Measurements from ENCODE around the gene NR4A3. TPM values are rescaled to one million over a fixed set of nuclear protein-coding genes. Genes with fewer than 3 reads are reported as not detected.
"Not testable (repeated sequence)": the region's sequence is repeated elsewhere in the genome, so short reads cannot be mapped to it uniquely, and the experiment has no call there.

The NR4A3 gene
- polyA plus RNA-seq (ENCODE audit: insufficient read length in 12 of 12): 1 to 10 TPM in 3 of 12 donors, under 1 TPM in 8, not detected in 1; 0.52 to 2.8 (median 0.88) TPM
- long read RNA-seq, donor 1, partial matches to known transcripts: 0 of 1 reads
- long read RNA-seq, donor 1, other reads (novel, unspliced or antisense): 0 of 1 reads
- long read RNA-seq, donor 2: 0 reads
- long read RNA-seq, donor 3: 0 reads
- long read RNA-seq, donor 4: 0 reads
- long read RNA-seq, donor 5: 0 reads
- long read RNA-seq, donor 6: 0 reads
- long read RNA-seq, donor 7: 0 reads
- long read RNA-seq, donor 8, partial matches to known transcripts: 0 of 1 reads
- long read RNA-seq, donor 8, other reads (novel, unspliced or antisense): 0 of 1 reads
- long read RNA-seq, donor 9: 0 reads
- long read RNA-seq, donor 10: 0 reads
- long read RNA-seq, donor 11: 0 reads

GRCh38 chr9:99821396-99822108 lies at the start of gene NR4A3:
Gene NR4A3, plus strand, starts transcription at chr9:99821885. Its CDS starts 6,158 bp downstream, at chr9:99828043.
- DNase-seq: peak; percentile 93

- DNase-seq: no peak
Measured at GRCh38 chr9:99773468-99774138, 48.1 kb upstream of the NR4A3 start.

- DNase-seq: no peak
Measured at GRCh38 chr9:99778308-99778707, 43.4 kb upstream of the NR4A3 start.

- no peak for DNase-seq
Measured at GRCh38 chr9:99778836-99779235, 42.8 kb upstream of the NR4A3 start.

- no peak for DNase-seq
Measured at GRCh38 chr9:99779277-99779676, 42.4 kb upstream of the NR4A3 start.

DNA sequence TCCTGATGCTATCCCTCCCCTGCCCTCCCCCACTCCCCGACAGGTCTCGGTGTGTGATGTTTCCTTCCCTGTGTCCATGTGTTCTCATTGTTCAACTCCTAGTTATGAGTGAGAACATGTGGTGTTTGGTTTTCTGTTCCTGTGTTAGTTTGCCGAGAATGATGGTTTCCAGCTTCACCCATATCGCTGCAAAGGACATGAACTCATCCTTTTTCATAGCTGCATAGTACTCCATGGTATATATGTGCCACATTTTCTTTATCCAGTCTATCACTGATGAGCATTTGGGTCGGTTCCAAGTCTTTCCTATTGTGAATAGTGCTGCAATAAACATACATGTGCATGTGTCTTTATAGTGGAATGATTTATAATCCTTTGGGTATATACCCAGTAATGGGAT lies 39.3 kb upstream of the NR4A3 start:
- DNase-seq: not testable (repeated sequence)

- no peak for DNase-seq
Measured at GRCh38 chr9:99782962-99783718, 38.5 kb upstream of the NR4A3 start.

GRCh38 chr9:99783799-99784198 lies 37.9 kb upstream of the NR4A3 start:
- no peak for DNase-seq

- no peak for DNase-seq
Measured at GRCh38 chr9:99785010-99785590, 36.6 kb upstream of the NR4A3 start.

- DNase-seq: no peak
Measured at GRCh38 chr9:99787556-99787955, 34.1 kb upstream of the NR4A3 start.

GRCh38 chr9:99793528-99793927 lies 28.2 kb upstream of the NR4A3 start:
- DNase-seq: no peak

GRCh38 chr9:99796231-99796630 lies 25.5 kb upstream of the NR4A3 start:
- no peak for DNase-seq

DNA sequence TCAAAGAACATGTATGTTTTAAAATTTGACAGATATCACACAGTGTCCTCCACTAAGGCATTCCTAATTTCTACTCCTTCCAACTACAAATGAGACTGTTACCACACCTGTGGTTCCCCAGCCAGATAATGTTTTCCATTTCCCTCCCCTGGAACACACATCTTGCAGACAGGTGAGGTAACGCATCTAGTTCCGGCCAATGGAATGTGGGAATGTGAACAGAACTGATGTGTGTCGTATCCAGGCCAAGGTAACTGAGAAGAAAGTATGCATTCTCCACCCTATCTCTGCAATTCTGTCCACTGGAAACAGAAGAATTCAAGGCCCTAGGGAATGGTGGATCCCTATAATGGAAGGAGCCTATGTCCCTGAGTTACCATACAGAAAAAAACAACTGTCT lies 19.9 kb upstream of the NR4A3 start:
- DNase-seq: no peak

GRCh38 chr9:99803694-99804093 lies 18.0 kb upstream of the NR4A3 start:
- no peak for DNase-seq

DNA sequence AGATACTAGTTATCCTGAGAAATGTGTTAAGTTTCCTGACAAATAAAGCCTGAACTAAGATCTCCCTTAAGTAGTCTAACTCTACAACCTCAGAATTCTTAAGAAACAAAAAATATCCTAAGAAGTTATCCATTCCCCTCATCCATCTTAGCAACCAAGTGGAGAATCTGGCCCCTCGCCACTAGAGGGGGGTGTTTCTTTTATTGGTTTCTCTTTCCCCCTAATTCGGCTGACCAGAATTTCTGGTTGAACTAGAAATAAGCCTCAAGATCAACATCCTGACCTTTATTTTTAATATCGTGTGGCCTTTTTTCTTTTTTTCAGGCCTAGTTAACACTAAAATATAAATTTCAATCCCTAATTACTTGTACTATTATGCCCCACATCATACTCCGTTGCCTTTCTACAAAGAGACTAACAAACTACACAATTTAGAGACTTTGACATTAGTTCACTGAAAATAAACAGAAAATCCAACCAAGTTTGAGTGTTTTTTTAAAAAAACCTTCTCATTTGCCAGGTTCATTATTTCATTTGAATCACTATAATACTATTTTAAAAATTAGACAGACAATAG lies 14.3 kb upstream of the NR4A3 start:
- peak; percentile 57 for DNase-seq

DNA sequence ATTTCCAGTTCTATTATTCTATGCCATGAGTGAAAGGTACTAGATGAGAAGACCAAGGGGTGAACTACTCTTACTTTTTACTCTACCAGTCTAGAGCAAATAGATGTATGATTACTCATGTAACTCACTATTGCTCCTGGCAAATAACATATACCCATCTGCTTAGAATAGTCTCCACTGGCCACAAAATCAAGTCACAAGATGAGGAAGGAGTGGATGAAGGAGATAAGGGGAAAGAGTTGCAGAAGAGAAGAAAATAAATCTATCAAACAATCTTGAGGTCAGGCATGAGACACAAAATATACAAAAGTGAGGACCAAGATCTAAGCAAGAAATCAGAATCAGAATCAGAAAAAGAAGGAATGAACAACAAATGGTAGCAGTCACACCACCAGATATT lies 13.7 kb upstream of the NR4A3 start:
- no peak for DNase-seq

DNA sequence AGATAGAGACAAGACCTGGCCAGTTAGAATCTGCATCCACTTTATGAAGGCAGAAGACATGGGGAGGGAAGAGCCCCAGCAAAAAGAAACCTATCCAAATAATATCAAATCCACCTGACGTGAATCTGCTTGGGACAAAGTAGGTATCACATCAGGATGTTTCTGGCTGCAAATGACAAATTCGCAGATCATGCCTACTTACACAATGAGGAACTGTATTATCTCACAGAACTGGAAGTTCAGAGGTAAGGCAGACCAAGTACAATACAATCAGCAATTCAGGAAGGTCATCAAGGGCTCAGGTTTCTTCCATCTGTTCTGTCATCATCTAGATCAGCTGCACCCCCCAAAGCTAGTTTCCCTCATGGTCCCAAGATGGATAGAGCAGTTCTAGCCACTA lies 13.2 kb upstream of the NR4A3 start:
- DNase-seq: no peak

- DNase-seq: no peak
Measured at GRCh38 chr9:99809586-99810319, 11.9 kb upstream of the NR4A3 start.

DNA sequence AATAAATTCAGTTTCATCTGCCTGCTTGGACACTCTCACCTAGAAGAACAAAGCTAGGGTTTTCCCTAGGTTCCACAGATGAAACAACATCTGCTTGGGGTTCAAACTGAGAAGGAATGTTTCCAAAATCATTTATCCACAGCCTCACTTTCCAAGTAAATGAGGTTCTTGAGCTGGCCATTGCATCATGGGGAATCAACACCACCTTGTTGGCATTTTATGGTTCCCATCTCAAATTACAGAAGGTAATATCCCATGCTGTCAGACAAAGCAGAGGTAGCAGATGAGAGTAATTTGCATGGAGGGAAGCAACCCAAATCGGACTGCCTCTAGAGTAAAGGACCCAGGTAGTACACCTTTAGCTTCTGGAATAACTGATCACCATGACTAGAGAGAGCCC lies 10.5 kb upstream of the NR4A3 start:
- no peak for DNase-seq

GRCh38 chr9:99811598-99812383 lies 9.9 kb upstream of the NR4A3 start:
- DNase-seq: no peak
